GM21515 (cell line): Measurements from ENCODE around the gene DHX16.

ENCODE experiments used
- ATAC-seq: cut with Tn5 transposase; IDR thresholded peaks from one replicate; pipeline ENCODE4 v1.9.1; 2021; ENCODE audit not compliant: unreplicated experiment

Gene DHX16

GRCh38 chr6:30640481-30640880 lies 32.3 kb downstream of the DHX16 start:
- no peak for ATAC-seq

- no peak for ATAC-seq
These were observed 37.0 kb downstream of the DHX16 start for GRCh38 chr6:30635834-30636233.

GRCh38 chr6:30626484-30627366 lies 46.1 kb downstream of the DHX16 start, which contains the start of gene ATAT1:
ATAT1 (plus strand) TSS chr6:30626874.
- peak; percentile 76 for ATAC-seq

- no peak for ATAC-seq
These were observed 47.3 kb downstream of the DHX16 start for GRCh38 chr6:30625511-30625910.

GRCh38 chr6:30619561-30619960 lies 53.2 kb downstream of the DHX16 start:
- ATAC-seq, result no peak

- ATAC-seq, result no peak
These were observed 54.5 kb downstream of the DHX16 start for GRCh38 chr6:30618270-30618797.

- peak; percentile 62 for ATAC-seq
These were observed 55.1 kb downstream of the DHX16 start, which contains the start of gene MRPS18B for GRCh38 chr6:30617565-30618269. MRPS18B (plus strand) TSS chr6:30617840; CDS start chr6:30617866, 26 bp downstream.

GRCh38 chr6:30616811-30617564 lies 55.8 kb downstream of the DHX16 start, which contains the start of gene PPP1R10:
PPP1R10 (minus strand) TSS chr6:30617243; CDS start chr6:30609944, 7,299 bp downstream.
- ATAC-seq, result peak; percentile 69

GRCh38 chr6:30615958-30616810 lies 56.6 kb downstream of the DHX16 start:
- no peak for ATAC-seq

GRCh38 chr6:30615219-30615957 lies 57.4 kb downstream of the DHX16 start:
- ATAC-seq, result no peak

GRCh38 chr6:30614843-30615218 lies 58.0 kb downstream of the DHX16 start:
- peak; percentile 39 for ATAC-seq

GRCh38 chr6:30614044-30614842 lies 58.6 kb downstream of the DHX16 start:
- no peak for ATAC-seq

- ATAC-seq, result no peak
These were observed 59.4 kb downstream of the DHX16 start for GRCh38 chr6:30613251-30614043.

GRCh38 chr6:30612687-30613248 lies 60.0 kb downstream of the DHX16 start:
- ATAC-seq, result no peak

- ATAC-seq, result no peak
These were observed 60.6 kb downstream of the DHX16 start for GRCh38 chr6:30612213-30612612.

GRCh38 chr6:30611856-30612194 lies 61.0 kb downstream of the DHX16 start:
- ATAC-seq, result no peak

- ATAC-seq, result no peak
These were observed 61.5 kb downstream of the DHX16 start for GRCh38 chr6:30611150-30611855.
